H1 (cell line): Measurements from ENCODE around the gene HNRNPU. TPM values are rescaled to one million over a fixed set of nuclear protein-coding genes. Genes with fewer than 3 reads are reported as not detected.

Experiments used
- ATF2 ChIP-seq: IDR thresholded peaks from 2 replicates; pipeline ENCODE4 v1.6.1; 2012; ENCODE audit warnings: low read length, inconsistent platforms
- BCL11A ChIP-seq, 2 experiments: IDR thresholded peaks; one replicate each; pipeline ENCODE4 v1.6.1; 2011; ENCODE audit warnings: low read depth in 2 of 2, low read length in 2 of 2, mild to moderate bottlenecking in 2 of 2
- CHD7 ChIP-seq: fragments of 300-600 bp; sonication (generic); IDR thresholded peaks from 2 replicates; pipeline ENCODE4 v1.7.1; 2012; ENCODE audit warnings: low read length, moderate library complexity, mild to moderate bottlenecking, inconsistent platforms; ENCODE audit not compliant: insufficient replicate concordance
- CTBP2 ChIP-seq: IDR thresholded peaks from 2 replicates; pipeline ENCODE4 v1.7.0; 2011; ENCODE audit warnings: borderline replicate concordance, mild to moderate bottlenecking, moderate library complexity, mixed read lengths, low read length; ENCODE audit not compliant: insufficient read depth, insufficient read length
- GABPA ChIP-seq: IDR thresholded peaks from 2 replicates; pipeline ENCODE4 v1.6.1; 2011; ENCODE audit warnings: mild to moderate bottlenecking, low read length, moderate library complexity, borderline replicate concordance; ENCODE audit not compliant: insufficient read depth
- JUND ChIP-seq: IDR thresholded peaks from 2 replicates; pipeline ENCODE4 v1.6.1; 2011; ENCODE audit warnings: mild to moderate bottlenecking, improper control_type of control experiment, low read length
- KDM4A ChIP-seq: IDR thresholded peaks from one replicate; pipeline ENCODE4 v1.7.1; 2012; ENCODE audit warnings: low read depth, mild to moderate bottlenecking, moderate library complexity, low read length, inconsistent platforms; ENCODE audit not compliant: severe bottlenecking
- RBBP5 ChIP-seq: IDR thresholded peaks from 2 replicates; pipeline ENCODE4 v1.7.1; 2012; ENCODE audit warnings: low read depth, mild to moderate bottlenecking, inconsistent platforms, low read length, moderate library complexity, borderline replicate concordance
- SP2 ChIP-seq: IDR thresholded peaks from 2 replicates; pipeline ENCODE4 v1.6.1; 2012; ENCODE audit warnings: mild to moderate bottlenecking, low read length, inconsistent platforms
- TAF1 ChIP-seq: IDR thresholded peaks from 2 replicates; pipeline ENCODE4 v1.6.1; 2011; ENCODE audit warnings: mild to moderate bottlenecking, low read depth, low read length
- polyA plus RNA-seq, 7 experiments: library from polyadenylated mRNA; depleted of rRNA in 3 of 7; stranded (reverse) in 5 of 7; unstranded in 2 of 7; fragments of >200 nt in 5 of 7; fragments of 200-250 nt in 2 of 7; gene quantifications; 1 replicate in 5 of 7; 2 replicates in 1 of 7; 4 replicates in 1 of 7; pipeline versions ENCODE4 v1.2.1 to v1.2.3, GENCODE V29; 2011 to 2013; ENCODE audit warnings: missing spikeins in 2 of 7, mixed read lengths in 2 of 7
- total RNA-seq: library from RNA; stranded (reverse); fragmentation: NEBNext Ultra II Directional; extraction: Animal tissue kit (Norgen Biotek cat#: 25700); gene quantifications from 2 replicates; pipeline ENCODE4 v1.2.1, GENCODE V29; 2021

The HNRNPU gene
- total and polyA plus RNA-seq, 2 of the 8 experiments (the other 6 are each of a cell fraction or from before 2014, with no cell fraction given), result 95.6 to 606 TPM

GRCh38 chr1:244800821-244801220, 63.5 kb downstream of the HNRNPU start (continued):
- no peak for TF ChIP-seq CHD7
- no peak for TF ChIP-seq BCL11A (IDR thresholded peaks at IDR 0.05; ENCODE audit: low read depth in 2 of 2, low read length in 2 of 2)
- no peak for TF ChIP-seq RBBP5
- TF ChIP-seq ATF2, result no peak
- no peak for TF ChIP-seq CTBP2
- no peak for TF ChIP-seq KDM4A
- TF ChIP-seq GABPA, result no peak
- TF ChIP-seq TAF1, result no peak
- no peak for TF ChIP-seq SP2
- no peak for TF ChIP-seq JUND
